ENCODE data around the gene AMBRA1.
A peak's percentile ranks its signal among the peaks of the same experiment; 100 is the strongest.

AMBRA1 gene

DNA sequence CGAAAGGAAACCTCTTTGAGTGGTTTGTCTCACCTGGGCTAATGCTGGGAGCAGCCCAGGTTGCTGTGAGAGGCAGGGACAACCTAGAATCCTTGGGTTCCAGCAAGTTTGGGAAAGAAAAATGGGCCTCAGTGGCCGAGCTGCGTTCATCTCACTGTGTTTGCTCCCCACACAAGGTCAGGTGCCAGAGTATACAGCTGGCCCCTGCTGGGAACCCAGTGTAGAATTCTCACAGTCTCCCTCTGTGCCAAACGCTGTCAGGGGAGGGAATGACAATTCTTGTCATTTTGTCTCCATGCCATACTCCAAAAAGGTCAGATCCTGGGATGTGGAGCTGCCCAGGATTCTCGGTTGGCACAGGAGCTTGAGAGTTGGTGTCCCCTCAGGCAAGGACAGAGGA is 242.2 kb downstream of the AMBRA1 start:
- no peak overlapping the region for H3K4me3 ChIP-seq (ENCODE audit: low read depth, low read length)
- TF ChIP-seq CTCF (IDR thresholded peaks at IDR 0.05; ENCODE audit: insufficient read depth, low read depth, low read length, missing control alignments) = no peak
- no peak for DNase-seq (ENCODE audit: low read depth)

GRCh38 chr11:46351148-46351547 is 242.7 kb downstream of the AMBRA1 start:
- TF ChIP-seq CTCF (IDR thresholded peaks at IDR 0.05; ENCODE audit: insufficient read depth, low read depth, low read length, missing control alignments) = no peak

GRCh38 chr11:46350695-46351094 is 243.1 kb downstream of the AMBRA1 start:
- H3K4me3 ChIP-seq (ENCODE audit: low read depth, low read length) = no peak overlapping the region
- TF ChIP-seq CTCF (IDR thresholded peaks at IDR 0.05; ENCODE audit: insufficient read depth, low read depth, low read length, missing control alignments) = no peak
- no peak for DNase-seq (ENCODE audit: low read depth)

More at GRCh38 chr11:46351148-46351547, 242.7 kb downstream of the AMBRA1 start:
- DNase-seq (ENCODE audit: low read depth) = no peak
- H3K4me3 ChIP-seq (ENCODE audit: low read depth, low read length) = no peak overlapping the region

GRCh38 chr11:46348566-46349401 is 245.0 kb downstream of the AMBRA1 start:
- no peak for TF ChIP-seq CTCF (IDR thresholded peaks at IDR 0.05; ENCODE audit: insufficient read depth, low read depth, low read length, missing control alignments)
- H3K4me3 ChIP-seq (ENCODE audit: low read depth, low read length) = peak overlapping the region; percentile 86

GRCh38 chr11:46347637-46348311 is 246.0 kb downstream of the AMBRA1 start:
- peak overlapping the region; percentile 86 for H3K4me3 ChIP-seq (ENCODE audit: low read depth, low read length)
- no peak for DNase-seq (ENCODE audit: low read depth)
- no peak for TF ChIP-seq CTCF (IDR thresholded peaks at IDR 0.05; ENCODE audit: insufficient read depth, low read depth, low read length, missing control alignments)

More at GRCh38 chr11:46348566-46349401, 245.0 kb downstream of the AMBRA1 start:
- peak; percentile 68 for DNase-seq (ENCODE audit: low read depth)

DNA sequence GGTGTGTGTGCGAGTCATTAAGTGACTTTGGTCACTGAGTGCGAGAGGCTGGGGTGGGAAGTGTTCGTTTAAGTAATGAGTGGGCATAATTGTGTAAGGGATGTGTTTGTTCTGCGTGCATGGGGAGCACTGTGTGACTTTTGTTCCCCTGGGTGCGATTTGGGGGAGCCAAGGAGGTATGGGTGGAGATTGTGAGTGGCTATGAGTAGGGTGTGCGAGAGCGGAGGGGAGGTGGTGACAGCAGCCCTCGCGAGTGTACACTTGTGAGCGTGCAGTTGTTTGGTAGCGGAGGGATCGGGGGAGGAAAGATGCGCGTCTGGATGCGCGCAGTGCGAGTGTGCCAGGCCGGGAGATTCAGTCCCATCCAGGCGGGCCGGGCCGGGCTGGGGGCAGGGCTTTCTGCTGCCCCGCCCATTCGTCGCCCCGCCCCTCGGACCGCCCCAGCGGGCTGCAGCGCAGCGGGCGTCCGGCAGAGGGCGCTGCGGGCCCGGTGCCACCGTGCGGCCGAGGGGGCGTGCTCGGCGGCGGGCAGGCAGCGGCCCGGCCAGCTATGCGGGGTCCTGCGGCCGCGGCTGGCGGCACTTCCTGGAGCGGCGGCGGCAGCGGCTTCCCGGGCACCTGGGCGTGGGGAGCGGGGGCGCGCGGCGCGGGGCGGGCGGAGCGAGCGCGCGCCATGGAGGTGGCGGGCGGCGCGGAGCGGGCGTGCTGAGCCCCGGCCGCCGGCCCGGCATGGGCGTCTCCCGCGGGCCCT is 246.8 kb downstream of the AMBRA1 start, which contains the start of gene DGKZ:
DGKZ (plus strand) TSS at position 578 of the 751 bp plus-strand sequence. CDS start 197 bp downstream, outside the sequence.
- peak within 1 kb of the TSS; percentile 86 for H3K4me3 ChIP-seq (ENCODE audit: low read depth, low read length)
- DNase-seq (ENCODE audit: low read depth) = peak; percentile 93
- peak; percentile 75 for TF ChIP-seq CTCF (IDR thresholded peaks at IDR 0.05; ENCODE audit: insufficient read depth, low read depth, low read length, missing control alignments)

Data from GM12865 (cell line).